PFSK-1 (cell line): ENCODE data around the gene SUSD4.

Experiments used
- POLR2AphosphoS5 ChIP-seq: IDR thresholded peaks from 2 replicates; pipeline ENCODE4 v1.6.1; 2012; ENCODE audit warnings: low read depth, mild to moderate bottlenecking, control low read depth, low read length, moderate library complexity
- REST ChIP-seq, 2 experiments: IDR thresholded peaks; 2 replicates each; pipeline versions ENCODE4 v1.6.1 to v1.8.0; 2011 to 2012; ENCODE audit warnings: low read depth in 2 of 2, low read length in 2 of 2, control low read depth in 1 of 2, inconsistent platforms in 1 of 2, mild to moderate bottlenecking in 1 of 2, moderate library complexity in 1 of 2; ENCODE audit not compliant: insufficient read depth in 1 of 2
- SIN3A ChIP-seq: IDR thresholded peaks from 2 replicates; pipeline ENCODE4 v1.6.1; 2012; ENCODE audit warnings: mild to moderate bottlenecking, low read length, moderate library complexity, borderline replicate concordance; ENCODE audit not compliant: insufficient read depth
- TAF1 ChIP-seq: IDR thresholded peaks from 2 replicates; pipeline ENCODE4 v1.6.1; 2012; ENCODE audit warnings: low read length, control low read depth, borderline replicate concordance; ENCODE audit not compliant: insufficient read depth

GRCh38 chr1:223197923-223198627, 165.9 kb downstream of the SUSD4 start:
- no peak for TF ChIP-seq TAF1
- no peak for TF ChIP-seq POLR2AphosphoS5
- TF ChIP-seq REST (IDR thresholded peaks at IDR 0.05; ENCODE audit: insufficient read depth in 1 of 2, low read depth in 2 of 2, low read length in 2 of 2), result no peak
- no peak for TF ChIP-seq SIN3A
